ENCODE measurements around the gene RPS27A.
"Not testable (repeated sequence)": the region's sequence is repeated elsewhere in the genome, so short reads cannot be mapped to it uniquely, and the experiment has no call there.

GRCh38 chr2:55279214-55279835 is 46.8 kb downstream of the RPS27A start:
- not testable (repeated sequence) for TF ChIP-seq TCF12 (IDR thresholded peaks at IDR 0.05; ENCODE audit: low read depth, low read length); TAF1 (IDR thresholded peaks at IDR 0.05; ENCODE audit: borderline replicate concordance, low read depth, low read length); ZBTB40 (IDR thresholded peaks at IDR 0.05; ENCODE audit: borderline replicate concordance); ZNF592 (IDR thresholded peaks at IDR 0.05); EZH2 (IDR thresholded peaks at IDR 0.05; ENCODE audit: borderline replicate concordance, control insufficient read depth, low read depth, low read length); CTCF (IDR thresholded peaks at IDR 0.05 in 2 of 3, conservative IDR thresholded peaks at IDR 0.05 in 1 of 3; ENCODE audit: control insufficient read depth in 2 of 3, extremely low read depth in 1 of 3, insufficient read depth in 1 of 3, low read depth in 3 of 3, low read length in 3 of 3); BACH1 (IDR thresholded peaks at IDR 0.05; ENCODE audit: borderline replicate concordance)

All from GM12878 (cell line).